NCI-H128 (cell line): ENCODE data around the gene FAM168B.
"Not testable (repeated sequence)": the region's sequence is repeated elsewhere in the genome, so short reads cannot be mapped to it uniquely, and the experiment has no call there.

Source experiments
- DNase-seq: peaks from one replicate; lab custom pipeline; 2025; ENCODE audit not compliant: unreplicated experiment; lab: John Stamatoyannopoulos, UW

FAM168B gene

GRCh38 chr2:131103165-131103564 is 9.9 kb upstream of the FAM168B start:
- no peak for DNase-seq

GRCh38 chr2:131094463-131095281 is 1.4 kb upstream of the FAM168B start:
- no peak for DNase-seq

- DNase-seq, result no peak
These were observed 619 bp upstream of the FAM168B start for GRCh38 chr2:131093696-131094462.

GRCh38 chr2:131092458-131093005 is 728 bp downstream of the FAM168B start:
- DNase-seq, result no peak

- DNase-seq, result no peak
These were observed 7.6 kb downstream of the FAM168B start for GRCh38 chr2:131085646-131086045.

GRCh38 chr2:131081190-131081589 is 12.1 kb downstream of the FAM168B start:
- DNase-seq, result no peak

- DNase-seq, result not testable (repeated sequence)
These were observed 13.3 kb downstream of the FAM168B start for GRCh38 chr2:131079931-131080330.

- DNase-seq, result no peak
These were observed 15.3 kb downstream of the FAM168B start for GRCh38 chr2:131077966-131078365.

- DNase-seq, result no peak
These were observed 15.9 kb downstream of the FAM168B start for GRCh38 chr2:131077182-131077846.

- DNase-seq, result no peak
These were observed 16.6 kb downstream of the FAM168B start for GRCh38 chr2:131076707-131077106.

GRCh38 chr2:131075578-131075977 is 17.7 kb downstream of the FAM168B start:
- not testable (repeated sequence) for DNase-seq

- DNase-seq, result not testable (repeated sequence)
These were observed 25.1 kb downstream of the FAM168B start for GRCh38 chr2:131068172-131068571.

- DNase-seq, result no peak
These were observed 25.7 kb downstream of the FAM168B start for GRCh38 chr2:131067465-131068125.

GRCh38 chr2:131064589-131065512 is 28.4 kb downstream of the FAM168B start:
- no peak for DNase-seq

- DNase-seq, result no peak
These were observed 29.6 kb downstream of the FAM168B start for GRCh38 chr2:131063501-131064283.

- no peak for DNase-seq
These were observed 34.3 kb downstream of the FAM168B start for GRCh38 chr2:131058920-131059319.

- no peak for DNase-seq
These were observed 34.9 kb downstream of the FAM168B start for GRCh38 chr2:131058214-131058843.

GRCh38 chr2:131056932-131057287 is 36.4 kb downstream of the FAM168B start:
- DNase-seq, result no peak
